T-cell (primary cell): ENCODE results near the gene FLACC1. TPM values are rescaled to one million over a fixed set of nuclear protein-coding genes. Genes with fewer than 3 reads are reported as not detected.

ENCODE experiments used
- ATAC-seq, 4 experiments: fragments of 200-7000 bp in 3 of 4; fragments of 150-1000 bp in 1 of 4; cut with Tn5 transposase; replicated peaks in 1 of 4; 1 replicate in 3 of 4; 2 replicates in 1 of 4; pipeline ENCODE4 v1.10.0; 2021; ENCODE audit warnings: moderate library complexity in 3 of 4, mild to moderate bottlenecking in 2 of 4, moderate number of reproducible peaks in 1 of 4
- CTCF ChIA-PET, 2 donors: fragments of 300-600 bp; sonication (Branson Sonifier 250); formaldehyde crosslinking; loops; one replicate each; lab custom pipeline; 2022; ENCODE audit warnings: antibody characterized with exemption in 2 of 2; lab: Charles Lee
- POLR2A ChIA-PET, 2 donors: fragments of 300-600 bp; sonication (Branson Sonifier 250); formaldehyde crosslinking; loops; one replicate each; lab custom pipeline; 2022; ENCODE audit warnings: antibody characterized with exemption in 2 of 2; lab: Charles Lee
- DNase-seq, 35 experiments: peaks; one replicate each; pipeline versions ENCODE4 v3.0.0 to v3.0.0-alpha.2; 2013 to 2023
- H3K27ac ChIP-seq: one replicate; pipeline ENCODE4 v1.5.1; 2013; ENCODE audit warnings: low read length
- H3K27me3 ChIP-seq, 2 experiments: replicated peaks in 1 of 2; 1 replicate in 1 of 2; 2 replicates in 1 of 2; pipeline versions ENCODE4 v1.6.1 to v1.7.0; 2013; ENCODE audit warnings: low read length in 1 of 2, mixed read lengths in 1 of 2; ENCODE audit not compliant: control insufficient read depth in 2 of 2, insufficient read depth in 2 of 2; ENCODE audit errors: extremely low read depth in 1 of 2
- H3K36me3 ChIP-seq, 2 donors: 1 replicate in 1 of 2; 2 replicates in 1 of 2; pipeline versions ENCODE4 v1.6.1 to v1.7.0; 2013; ENCODE audit warnings: low read length in 1 of 2; ENCODE audit not compliant: control insufficient read depth in 2 of 2, insufficient read depth in 1 of 2; ENCODE audit errors: extremely low read depth in 1 of 2
- H3K4me1 ChIP-seq, 2 experiments: 1 replicate in 1 of 2; 2 replicates in 1 of 2; pipeline versions ENCODE4 v1.6.1 to v1.7.0; 2013; ENCODE audit warnings: low read length in 2 of 2, mixed read lengths in 1 of 2; ENCODE audit not compliant: insufficient read depth in 2 of 2, control insufficient read depth in 1 of 2; ENCODE audit errors: extremely low read depth in 1 of 2
- H3K4me3 ChIP-seq, 2 donors: 1 replicate in 1 of 2; 2 replicates in 1 of 2; pipeline versions ENCODE4 v1.5.1 to v1.7.0; 2013; ENCODE audit warnings: mild to moderate bottlenecking in 2 of 2, low read length in 1 of 2, moderate library complexity in 1 of 2; ENCODE audit not compliant: control insufficient read depth in 1 of 2; ENCODE audit errors: extremely low read depth in 1 of 2
- H3K9me3 ChIP-seq: 2 replicates; pipeline ENCODE4 v1.7.0; 2013
- H3K27ac Mint-ChIP-seq, 2 donors: one replicate each; pipeline ENCODE4 v1.8.0; 2020 to 2021; ENCODE audit warnings: mild to moderate bottlenecking in 2 of 2, mixed read lengths in 2 of 2
- H3K27me3 Mint-ChIP-seq, 2 donors: one replicate each; pipeline ENCODE4 v1.8.0; 2021 to 2022; ENCODE audit warnings: mixed read lengths in 2 of 2
- H3K36me3 Mint-ChIP-seq: one replicate; pipeline ENCODE4 v1.8.0; 2021; ENCODE audit warnings: mixed read lengths
- H3K4me1 Mint-ChIP-seq, 3 donors: one replicate each; pipeline ENCODE4 v1.8.0; 2020 to 2022; ENCODE audit warnings: mixed read lengths in 3 of 3, mild to moderate bottlenecking in 1 of 3
- H3K4me3 Mint-ChIP-seq, 3 donors: one replicate each; pipeline ENCODE4 v1.8.0; 2020 to 2022; ENCODE audit warnings: mild to moderate bottlenecking in 3 of 3, mixed read lengths in 3 of 3, moderate library complexity in 3 of 3
- H3K9me3 Mint-ChIP-seq, 3 donors: one replicate each; pipeline ENCODE4 v1.8.0; 2020 to 2022; ENCODE audit warnings: mixed read lengths in 3 of 3
- WGBS: methylation state at CpG from one replicate; pipeline ENCODE4 v1.1.5; 2013; ENCODE audit warnings: missing lambda C conversion rate; ENCODE audit not compliant: insufficient coverage; 5-methylcytosine and 5-hydroxymethylcytosine counted together
- total RNA-seq, 35 experiments: library from RNA in 6 of 35; stranded (reverse) in 6 of 35; fragments of 120-200 nt in 1 of 35; gene quantifications; one replicate each; pipeline versions ENCODE4 v1.2.1 to v1.2.4 and lab custom pipeline; 2013 to 2026

The FLACC1 gene
- total RNA-seq, 5 donors from 2014 or later (not counting 1 experiment from before 2014, with no cell fraction given): 5.3 to 8.4 (median 6.5) TPM

GRCh38 chr2:201279079-201279478 lies 78.1 kb downstream of the FLACC1 start:
- Histone ChIP-seq H3K27ac (no peak overlapping the region), H3K27me3 (no peaks in the 10 kb centered on the region), H3K4me1 (no peaks in the 10 kb centered on the region), H3K4me3 (no peak overlapping the region), H3K9me3 (no peaks in the 10 kb centered on the region), H3K36me3 (peaks cover 21 to 67% of the 10 kb centered on the region in 2 donors)
- ATAC-seq (peak; percentile 13 to 86 (median 24)), DNase-seq (no peak)
- CTCF ChIA-PET: interaction anchor here (0.5 to 1.4 kb wide), 9 partner anchors 10 to 999 kb away, joined by 3 to 8 read pairs (median 3); no protein-coding TSS in a partner anchor
- Mint-ChIP-seq H3K27me3 (no peaks in the 10 kb centered on the region), H3K4me1 (peaks cover 36 to 43% (median 42%) of the 10 kb centered on the region in 3 donors), H3K9me3 (no peaks in the 10 kb centered on the region), H3K36me3 (peaks cover 56% of the 10 kb centered on the region), H3K27ac (peak overlapping the region; percentile 56 to 65), H3K4me3 (no peak overlapping the region)
- POLR2A ChIA-PET: no interaction called here
- WGBS: 36% methylated on average over 1 of the region's 1 CpG

DNA sequence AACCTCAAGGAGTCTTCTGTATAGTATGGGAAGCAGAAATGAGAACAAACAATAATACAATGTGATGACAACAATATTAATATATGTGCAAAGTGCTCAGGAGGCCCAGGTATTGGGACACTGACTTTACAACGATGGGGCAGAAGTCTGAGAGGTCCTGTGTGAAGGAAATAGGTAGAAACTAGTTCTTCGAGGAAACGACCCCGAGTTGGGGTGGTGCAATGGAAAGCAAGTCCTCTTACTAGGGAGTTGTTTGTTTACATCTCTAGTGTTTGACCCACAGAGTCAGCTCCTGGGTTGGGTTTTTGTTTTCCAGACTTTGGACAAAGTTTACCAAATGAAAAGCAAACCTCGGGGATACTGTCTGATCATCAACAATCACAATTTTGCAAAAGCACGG lies 80.6 kb downstream of the FLACC1 start:
- no peak overlapping the region for H3K27ac ChIP-seq
- H3K4me1 ChIP-seq: peaks cover 0 to 15% of the 10 kb centered on the region in 2 experiments
- no peak overlapping the region for H3K4me3 Mint-ChIP-seq
- no peaks in the 10 kb centered on the region for H3K9me3 Mint-ChIP-seq
- ChIA-PET CTCF (interaction anchor here (1.1 to 2.0 kb wide), 3 partner anchors 44 to 119 kb away, joined by 3 to 15 read pairs (median 4); no protein-coding TSS in a partner anchor), POLR2A (interaction anchor here (0.5 to 1.2 kb wide), 5 partner anchors 19 to 89 kb away, joined by 3 to 5 read pairs (median 4); no protein-coding TSS in a partner anchor)
- DNase-seq (no peak), ATAC-seq (no peak)
- peak overlapping the region in 1 of 2 donors; percentile 28 for H3K27ac Mint-ChIP-seq
- peaks cover 60 to 66% (median 65%) of the 10 kb centered on the region in 3 donors for H3K4me1 Mint-ChIP-seq
- no peaks in the 10 kb centered on the region for H3K27me3 Mint-ChIP-seq
- H3K9me3 ChIP-seq: no peaks in the 10 kb centered on the region
- no peak overlapping the region for H3K4me3 ChIP-seq
- peaks cover 76% of the 10 kb centered on the region for H3K36me3 Mint-ChIP-seq
- 92% methylated on average over 2 of the region's 6 CpGs for WGBS
- H3K36me3 ChIP-seq: peaks cover 21 to 90% of the 10 kb centered on the region in 2 donors
- H3K27me3 ChIP-seq: no peaks in the 10 kb centered on the region

GRCh38 chr2:201275990-201276389 lies 81.2 kb downstream of the FLACC1 start:
- no peaks in the 10 kb centered on the region for H3K9me3 Mint-ChIP-seq
- peak overlapping the region in 1 of 2 donors; percentile 28 for H3K27ac Mint-ChIP-seq
- Histone ChIP-seq H3K9me3 (no peaks in the 10 kb centered on the region), H3K4me3 (no peak overlapping the region), H3K36me3 (peaks cover 18 to 90% of the 10 kb centered on the region in 2 donors), H3K27ac (no peak overlapping the region), H3K4me1 (peaks cover 0 to 19% of the 10 kb centered on the region in 2 experiments), H3K27me3 (no peaks in the 10 kb centered on the region)
- H3K27me3 Mint-ChIP-seq: no peaks in the 10 kb centered on the region
- ChIA-PET POLR2A (interaction anchor here (0.6 to 1.2 kb wide), 2 partner anchors 18 to 43 kb away, joined by 4 to 5 read pairs; no protein-coding TSS in a partner anchor), CTCF (interaction anchor here in 1 of 2 donors (1.4 to 2.0 kb wide), 2 partner anchors 43 kb away, joined by 7 to 15 read pairs; no protein-coding TSS in a partner anchor)
- WGBS: 93% methylated on average over 5 of the region's 5 CpGs
- peaks cover 78% of the 10 kb centered on the region for H3K36me3 Mint-ChIP-seq
- H3K4me1 Mint-ChIP-seq: peaks cover 65 to 71% (median 70%) of the 10 kb centered on the region in 3 donors
- H3K4me3 Mint-ChIP-seq: no peak overlapping the region
- peak in 1 of 35 experiments; percentile 51 for DNase-seq
- ATAC-seq: peak in 2 of 4 experiments; percentile 28 to 43

DNA sequence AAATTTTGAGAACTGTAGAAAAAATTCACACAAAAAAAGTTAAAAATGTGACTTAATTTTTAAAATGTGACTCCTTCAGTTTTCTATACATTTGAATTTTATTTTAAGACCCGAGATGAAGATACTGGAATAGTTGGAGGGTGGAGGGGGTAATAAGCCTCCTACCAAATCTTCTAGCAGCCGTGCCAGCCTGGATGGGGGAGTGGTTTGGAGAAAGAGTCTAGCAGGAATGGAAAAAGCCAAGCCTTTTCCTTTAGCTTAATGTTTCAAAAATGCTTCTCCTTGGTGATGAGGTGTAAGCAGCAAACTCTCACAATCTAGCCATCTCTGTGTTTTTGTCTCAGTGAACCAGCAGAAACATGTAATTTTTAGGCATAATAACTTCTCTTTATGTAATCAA lies 82.1 kb downstream of the FLACC1 start:
- peaks cover 16 to 90% of the 10 kb centered on the region in 2 donors for H3K36me3 ChIP-seq
- no peaks in the 10 kb centered on the region for H3K9me3 ChIP-seq
- peaks cover 69 to 73% (median 72%) of the 10 kb centered on the region in 3 donors for H3K4me1 Mint-ChIP-seq
- peaks cover 0 to 27% of the 10 kb centered on the region in 2 experiments for H3K4me1 ChIP-seq
- no peak overlapping the region for H3K4me3 ChIP-seq
- DNase-seq (no peak), ATAC-seq (no peak)
- H3K27me3 Mint-ChIP-seq: no peaks in the 10 kb centered on the region
- H3K27ac ChIP-seq: no peak overlapping the region
- no peaks in the 10 kb centered on the region for H3K27me3 ChIP-seq
- no peaks in the 10 kb centered on the region for H3K9me3 Mint-ChIP-seq
- H3K36me3 Mint-ChIP-seq: peaks cover 76% of the 10 kb centered on the region
- no peak overlapping the region for H3K4me3 Mint-ChIP-seq
- ChIA-PET POLR2A (interaction anchor here in 1 of 2 donors (0.6 to 0.7 kb wide), 2 partner anchors 9 to 38 kb away, joined by 3 to 8 read pairs; no protein-coding TSS in a partner anchor), CTCF (interaction anchor here (0.6 to 1.4 kb wide), 4 partner anchors 10 to 157 kb away, joined by 3 to 7 read pairs (median 4); no protein-coding TSS in a partner anchor)
- no CpG with 5 or more reads among the region's 2 CpGs for WGBS
- H3K27ac Mint-ChIP-seq: peak overlapping the region; percentile 53 to 83

- Mint-ChIP-seq H3K4me3 (peak overlapping the region in 1 of 3 donors; percentile 17), H3K36me3 (peaks cover 76% of the 10 kb centered on the region), H3K9me3 (no peaks in the 10 kb centered on the region), H3K27me3 (no peaks in the 10 kb centered on the region), H3K27ac (peak overlapping the region; percentile 63 to 64), H3K4me1 (peaks cover 72 to 74% (median 73%) of the 10 kb centered on the region in 3 donors)
- ChIA-PET POLR2A (interaction anchor here (0.6 to 1.9 kb wide), 4 partner anchors 14 to 1035 kb away, joined by 3 to 9 read pairs (median 3); no protein-coding TSS in a partner anchor), CTCF (interaction anchor here (0.6 to 1.2 kb wide), 9 partner anchors 10 to 1287 kb away, joined by 3 to 9 read pairs (median 3); no protein-coding TSS in a partner anchor)
- peaks cover 4 to 37% of the 10 kb centered on the region in 2 experiments for H3K4me1 ChIP-seq
- H3K27me3 ChIP-seq: no peaks in the 10 kb centered on the region
- no peak overlapping the region for H3K4me3 ChIP-seq
- H3K36me3 ChIP-seq: peaks cover 16 to 96% of the 10 kb centered on the region in 2 donors
- ATAC-seq: peak in 1 of 4 experiments; percentile 58
- H3K27ac ChIP-seq: peak overlapping the region; percentile 44
- no peaks in the 10 kb centered on the region for H3K9me3 ChIP-seq
- WGBS: 40% methylated on average over 1 of the region's 9 CpGs
- no peak for DNase-seq
Measured at GRCh38 chr2:201273330-201273983, 83.7 kb downstream of the FLACC1 start.

DNA sequence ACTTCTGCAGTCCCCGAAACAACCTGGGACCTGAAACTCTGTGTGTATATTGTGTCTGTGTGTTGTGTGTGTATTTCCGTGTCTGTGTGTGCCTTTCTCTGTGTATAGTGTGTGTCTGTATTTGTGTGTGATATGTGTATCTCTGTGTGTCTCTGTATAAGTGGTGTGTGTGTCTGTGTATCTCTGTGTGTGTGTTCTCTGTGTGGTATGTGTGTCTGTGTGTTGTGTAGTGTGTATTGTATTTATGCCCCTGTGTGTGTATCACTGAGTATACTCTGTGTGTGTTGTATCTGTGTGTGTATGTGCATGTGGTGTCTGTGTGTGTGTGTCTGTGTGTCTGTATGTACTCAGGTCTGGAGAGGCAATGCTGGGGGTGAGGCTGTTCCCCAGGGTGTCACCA lies 85.2 kb downstream of the FLACC1 start:
- ATAC-seq: no peak
- H3K27ac ChIP-seq: peak overlapping the region; percentile 44
- Mint-ChIP-seq H3K36me3 (peaks cover 77% of the 10 kb centered on the region), H3K4me3 (peak overlapping the region; percentile 13 to 18 (median 17)), H3K4me1 (peaks cover 78 to 81% (median 80%) of the 10 kb centered on the region in 3 donors), H3K27me3 (no peaks in the 10 kb centered on the region), H3K27ac (peak overlapping the region; percentile 63 to 64), H3K9me3 (no peaks in the 10 kb centered on the region)
- no peaks in the 10 kb centered on the region for H3K9me3 ChIP-seq
- POLR2A ChIA-PET: no interaction called here
- 82% methylated on average over 2 of the region's 2 CpGs for WGBS
- peaks cover 14 to 99% of the 10 kb centered on the region in 2 donors for H3K36me3 ChIP-seq
- no peak overlapping the region for H3K4me3 ChIP-seq
- CTCF ChIA-PET: interaction anchor here in 1 of 2 donors (2.5 kb wide), 1 partner anchor 39 kb away, joined by 6 read pairs; no protein-coding TSS in a partner anchor
- no peaks in the 10 kb centered on the region for H3K27me3 ChIP-seq
- peaks cover 4 to 51% of the 10 kb centered on the region in 2 experiments for H3K4me1 ChIP-seq
- DNase-seq: no peak
